Activated CD4-positive, alpha-beta T cell treated with anti-CD3 and anti-CD28 coated beads, Interleukin-2, amount 50 U/mL, for 48 hours (primary cell): ENCODE measurements around the gene FMNL2.
A peak's percentile ranks its signal among the peaks of the same experiment; 100 is the strongest.

Source experiments
- DNase-seq, 2 experiments: peaks; one replicate each; pipeline ENCODE4 v3.0.0-alpha.2; 2020

Gene FMNL2

GRCh38 chr2:152405206-152406118, 70.5 kb downstream of the FMNL2 start:
- no peak for DNase-seq

- no peak for DNase-seq
These were observed 71.3 kb downstream of the FMNL2 start for GRCh38 chr2:152406119-152406835.

GRCh38 chr2:152406836-152407161, 71.8 kb downstream of the FMNL2 start:
- no peak for DNase-seq

DNA sequence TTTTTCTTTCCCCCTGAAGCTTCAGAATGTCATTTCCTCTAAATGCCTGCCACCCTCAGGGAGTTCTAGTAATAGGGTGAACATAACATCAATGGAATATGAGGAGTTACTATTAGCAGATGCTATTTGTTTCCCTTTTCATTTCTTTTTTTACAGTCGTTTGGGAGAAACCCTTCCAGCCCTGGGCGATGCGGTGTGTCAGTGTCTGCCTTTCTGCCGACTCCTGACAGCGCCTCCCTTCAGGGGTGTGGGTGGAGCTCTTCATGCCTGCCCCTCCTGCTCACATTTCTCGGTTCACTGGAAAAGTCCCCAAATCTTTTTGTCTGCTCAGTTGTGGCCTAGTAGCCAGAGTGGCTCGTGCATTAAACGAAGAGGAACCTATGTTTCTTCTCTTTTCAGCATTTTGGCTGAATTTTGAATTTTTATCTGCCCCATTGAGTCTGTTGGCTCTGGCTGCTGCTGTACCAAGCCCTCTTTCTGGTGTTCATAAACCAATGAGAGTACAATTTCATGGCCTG, 72.3 kb downstream of the FMNL2 start:
- DNase-seq: peak; percentile 12 to 34

DNA sequence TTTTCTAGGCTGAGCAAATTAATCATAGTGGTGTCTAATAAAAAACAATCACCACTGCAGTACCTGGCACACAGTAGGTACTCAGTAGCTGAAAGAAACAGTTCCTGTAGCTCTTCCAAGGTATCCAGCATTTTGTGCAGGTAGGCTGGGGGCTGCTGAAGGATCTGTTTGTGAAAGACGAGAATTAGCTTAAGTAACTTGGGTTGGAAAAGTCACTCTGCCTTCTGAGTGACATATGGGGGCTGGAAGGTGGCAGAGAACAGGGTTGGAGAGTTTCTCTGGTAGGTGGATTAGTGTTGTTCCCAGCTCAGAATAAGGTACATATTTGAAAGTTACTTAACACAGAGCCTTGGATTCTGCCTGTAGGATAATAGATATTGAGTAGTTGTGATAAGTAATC, 72.8 kb downstream of the FMNL2 start:
- DNase-seq: no peak

GRCh38 chr2:152408254-152408653, 73.3 kb downstream of the FMNL2 start:
- no peak for DNase-seq

- DNase-seq: no peak
These were observed 74.6 kb downstream of the FMNL2 start for GRCh38 chr2:152409386-152410164.

DNA sequence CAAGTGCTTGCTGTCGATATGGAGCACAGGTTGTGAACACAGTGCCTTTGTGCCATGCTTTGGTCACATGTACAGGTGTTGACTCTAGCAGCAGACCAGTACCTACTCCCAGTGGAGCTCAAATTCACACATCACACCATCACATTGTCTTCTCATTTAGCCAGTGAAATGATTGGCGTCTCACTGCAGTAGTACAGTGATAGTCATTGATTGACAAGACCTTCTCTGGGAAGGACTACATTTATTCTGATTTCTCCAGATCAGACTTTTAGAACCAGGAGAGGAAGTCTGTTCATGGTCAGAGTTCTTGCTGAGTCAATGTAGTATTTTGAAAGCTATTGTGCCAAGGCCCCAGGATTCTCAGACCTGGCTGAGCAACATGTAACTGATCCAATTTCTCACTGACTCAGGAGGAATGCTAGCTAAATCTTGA, 75.2 kb downstream of the FMNL2 start:
- DNase-seq: no peak

GRCh38 chr2:152411154-152411553, 76.2 kb downstream of the FMNL2 start:
- DNase-seq: no peak

GRCh38 chr2:152413228-152414030, 78.5 kb downstream of the FMNL2 start:
- DNase-seq: no peak

DNA sequence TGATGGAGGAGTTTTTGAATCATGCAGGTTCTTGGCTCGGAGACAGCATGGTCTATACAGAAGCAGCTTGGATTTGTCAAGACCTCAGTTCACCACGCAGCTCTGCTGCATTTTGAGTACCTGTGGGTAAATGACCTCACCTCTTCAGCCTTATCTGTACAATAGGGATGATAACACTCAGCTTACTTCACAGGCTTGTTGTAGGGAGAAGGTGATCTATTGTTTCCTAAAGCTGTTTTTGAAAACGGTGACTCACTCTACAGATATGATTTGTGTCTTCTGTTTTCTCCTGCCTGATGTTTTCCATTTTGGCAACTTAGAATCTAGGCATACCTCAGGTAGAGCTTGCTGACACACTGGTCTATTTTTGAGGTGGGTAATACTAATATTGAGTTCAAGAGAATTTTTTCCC, 80.3 kb downstream of the FMNL2 start:
- peak; percentile 21 to 42 for DNase-seq

DNA sequence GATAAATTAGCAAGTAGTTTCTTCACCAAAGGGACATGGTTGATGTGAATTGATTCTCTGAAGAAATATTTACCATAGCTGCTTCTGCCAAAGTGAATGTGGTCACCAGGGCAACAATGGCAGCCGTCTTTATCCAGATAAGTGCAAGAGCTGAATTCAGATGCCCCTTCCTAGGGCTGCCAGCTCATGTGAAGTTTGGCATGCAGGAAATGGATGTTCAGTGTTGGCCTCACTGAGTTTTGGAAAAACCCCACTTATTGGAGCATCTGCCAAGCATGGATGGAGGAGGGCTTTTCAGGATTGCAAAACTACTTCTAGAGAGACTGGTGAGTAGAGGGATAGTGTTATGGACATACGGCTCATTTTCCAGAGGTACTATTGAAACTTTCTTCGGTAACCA, 80.8 kb downstream of the FMNL2 start:
- no peak for DNase-seq

- no peak for DNase-seq
These were observed 83.7 kb downstream of the FMNL2 start for GRCh38 chr2:152418688-152419087.

DNA sequence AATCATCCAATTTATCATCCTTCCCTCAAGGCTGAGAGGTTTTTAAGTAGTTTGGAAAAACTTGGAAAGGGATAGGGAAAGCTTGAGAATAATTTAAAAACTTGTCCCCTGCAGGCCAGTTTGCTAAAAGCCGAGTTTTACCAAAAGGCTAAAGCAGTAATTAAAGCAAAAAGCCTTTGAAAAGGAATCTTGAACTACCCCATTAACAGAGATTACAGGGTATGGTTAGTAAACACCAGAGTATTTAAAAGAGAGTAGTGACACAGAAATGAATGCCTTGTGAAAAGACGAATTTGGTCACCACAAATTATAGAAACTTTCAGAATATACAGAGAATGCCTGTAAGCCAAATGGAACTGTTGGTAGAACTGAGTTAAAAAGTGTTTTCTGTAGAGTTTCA, 85.0 kb downstream of the FMNL2 start:
- no peak for DNase-seq

DNA sequence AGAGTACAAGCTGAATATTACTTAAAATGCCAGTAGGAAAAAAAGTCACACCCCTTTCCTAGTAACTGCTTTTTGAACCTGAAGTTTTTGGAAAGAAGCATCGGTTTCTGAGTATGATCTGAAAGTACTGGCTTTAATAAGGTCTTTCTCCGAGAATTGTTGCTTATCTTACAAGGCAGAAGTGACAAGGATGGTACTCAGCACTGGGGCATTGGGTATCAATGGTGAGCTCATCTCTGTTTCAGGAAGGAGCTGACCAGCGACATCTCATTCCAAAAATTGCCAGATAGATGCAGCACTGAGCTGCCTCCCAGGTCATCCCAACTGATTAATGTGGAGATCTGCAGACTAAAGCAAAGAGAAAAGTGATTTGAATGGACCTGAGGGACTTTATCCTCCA, 85.4 kb downstream of the FMNL2 start:
- no peak for DNase-seq

- DNase-seq: no peak
These were observed 86.0 kb downstream of the FMNL2 start for GRCh38 chr2:152420936-152421335.

DNA sequence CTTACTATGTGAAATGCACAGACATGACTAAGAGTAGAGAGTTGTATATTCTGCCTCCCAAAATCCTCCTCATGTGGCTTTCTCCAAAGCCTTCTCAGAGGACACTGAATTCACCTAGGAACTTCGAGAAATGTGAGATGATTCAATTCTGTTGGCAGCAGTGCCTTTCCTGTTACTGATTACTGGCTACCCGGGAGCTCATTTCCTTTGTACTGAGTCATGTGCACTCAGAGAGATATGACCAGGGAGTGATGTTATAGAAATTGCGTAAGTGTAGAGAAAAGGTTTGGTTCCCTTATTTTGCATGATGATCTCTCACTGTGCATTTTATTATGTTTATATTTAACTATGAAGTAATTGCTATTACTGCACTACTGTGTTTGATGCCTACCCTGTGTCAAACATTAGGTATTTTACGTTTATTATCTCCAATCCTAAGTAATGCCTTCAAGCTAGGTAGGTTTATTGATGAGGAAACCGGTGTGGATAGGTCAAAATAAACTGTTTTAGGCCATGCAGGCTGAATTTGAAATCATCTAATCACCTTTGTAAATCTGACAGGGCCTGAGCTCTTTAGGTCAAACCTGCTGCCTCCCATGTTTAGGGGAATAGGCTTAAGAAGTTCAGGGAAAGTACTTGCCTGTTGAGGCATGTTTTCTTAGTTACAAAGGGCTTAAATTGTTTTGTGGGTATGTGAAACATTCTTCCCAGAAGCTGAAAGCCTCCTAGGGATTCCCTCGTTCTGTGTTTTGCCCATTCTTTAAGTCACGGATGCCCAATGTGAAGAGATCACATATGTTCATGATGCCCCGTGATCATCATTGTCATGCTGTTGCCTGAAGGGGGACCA, 86.8 kb downstream of the FMNL2 start:
- DNase-seq: no peak

- DNase-seq: no peak
These were observed 88.7 kb downstream of the FMNL2 start for GRCh38 chr2:152423684-152424083.

GRCh38 chr2:152425765-152426727, 91.1 kb downstream of the FMNL2 start:
- no peak for DNase-seq

DNA sequence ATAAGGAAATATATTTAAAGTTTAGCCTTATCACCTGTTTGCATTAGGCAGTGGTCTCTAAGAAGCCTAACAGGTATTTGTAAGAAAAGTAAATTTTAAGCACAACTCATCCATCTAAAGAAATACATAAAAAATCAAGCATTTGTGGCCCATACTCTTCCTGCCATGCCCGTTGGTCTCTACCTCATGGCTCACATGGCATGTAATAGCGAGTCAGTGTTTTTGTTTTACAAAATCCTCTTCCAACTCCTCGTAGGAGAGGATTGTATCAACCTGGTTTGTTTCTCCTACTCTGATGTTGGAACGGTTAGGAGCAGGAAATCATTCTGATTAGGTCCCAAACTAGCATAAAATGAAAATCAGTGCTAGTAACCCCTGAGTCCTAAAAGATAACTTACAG, 91.8 kb downstream of the FMNL2 start:
- DNase-seq: no peak
